SK-N-SH (cell line): ENCODE data around the gene LCP2. TPM values are rescaled to one million over a fixed set of nuclear protein-coding genes. Genes with fewer than 3 reads are reported as not detected.

Experiments used
- CTCF ChIA-PET: fragments of 300-600, 350-600 bp; formaldehyde crosslinking; extraction: SDS; loops from one replicate; lab custom pipeline; 2021; lab: Yijun Ruan, JAX
- POLR2A ChIA-PET: fragments of 350-600 bp; sonication (Branson Sonifier 250); formaldehyde crosslinking; extraction: SDS; loops from one replicate; lab custom pipeline; 2020; ENCODE audit warnings: antibody characterized with exemption, inconsistent platforms; lab: Yijun Ruan, JAX
- DNase-seq: peaks from one replicate; pipeline ENCODE4 v3.0.0; 2012
- H2AFZ ChIP-seq: fragments of 200-600 bp; sonication (generic); 2 replicates; pipeline ENCODE4 v1.8.1; 2016; ENCODE audit warnings: antibody characterized with exemption, mild to moderate bottlenecking, low read depth
- H3F3A ChIP-seq: fragments of 200-600 bp; sonication (generic); replicated peaks from 2 replicates; pipeline ENCODE3; 2016; ENCODE audit warnings: antibody characterized with exemption, mild to moderate bottlenecking; ENCODE audit not compliant: insufficient read depth
- H3K27ac ChIP-seq, 2 experiments: fragments of 200-500 bp in 1 of 2; fragments of 200-600 bp in 1 of 2; sonication (Bioruptor generic) in 1 of 2; sonication (generic), shearing (Covaris generic) in 1 of 2; 2 replicates each; pipeline versions ENCODE4 v1.5.1 to v1.6.1; 2014 to 2016; ENCODE audit warnings: low read depth in 2 of 2, inconsistent platforms in 1 of 2, low read length in 1 of 2, mild to moderate bottlenecking in 1 of 2, mixed read lengths in 1 of 2
- H3K27me3 ChIP-seq: fragments of 200-600 bp; sonication (generic), shearing (Covaris generic); 2 replicates; pipeline ENCODE4 v1.6.1; 2016; ENCODE audit warnings: mixed run types; ENCODE audit not compliant: insufficient read depth
- H3K36me3 ChIP-seq, 2 experiments: fragments of 200-500 bp in 1 of 2; fragments of 200-600 bp in 1 of 2; sonication (Bioruptor generic) in 1 of 2; sonication (generic) in 1 of 2; replicated peaks in 1 of 2; 2 replicates each; pipeline versions ENCODE3 to v1.5.1; 2014 to 2016; ENCODE audit warnings: low read length in 1 of 2, mild to moderate bottlenecking in 1 of 2; ENCODE audit not compliant: insufficient read depth in 2 of 2, control insufficient read depth in 1 of 2
- H3K4me1 ChIP-seq, 2 experiments: fragments of 200-500 bp in 1 of 2; fragments of 200-600 bp in 1 of 2; sonication (Bioruptor generic) in 1 of 2; sonication (generic), shearing (Covaris generic) in 1 of 2; 2 replicates each; pipeline versions ENCODE4 v1.5.1 to v1.6.1; 2014 to 2016; ENCODE audit warnings: low read depth in 1 of 2, low read length in 1 of 2, mixed run types in 1 of 2; ENCODE audit not compliant: insufficient read depth in 2 of 2, control insufficient read depth in 1 of 2
- H3K4me2 ChIP-seq: fragments of 200-600 bp; sonication (generic), shearing (Covaris generic); 2 replicates; pipeline ENCODE4 v1.6.1; 2017; ENCODE audit warnings: mixed run types
- H3K4me3 ChIP-seq, 2 experiments: fragments of 200-500 bp in 1 of 2; fragments of 200-600 bp in 1 of 2; sonication (Bioruptor generic) in 1 of 2; sonication (generic), shearing (Covaris generic) in 1 of 2; 2 replicates each; pipeline versions ENCODE4 v1.5.1 to v1.8.1; 2014 to 2016; ENCODE audit warnings: low read depth in 2 of 2, inconsistent platforms in 1 of 2, low read length in 1 of 2, mild to moderate bottlenecking in 1 of 2, mixed read lengths in 1 of 2, moderate library complexity in 1 of 2
- H3K79me2 ChIP-seq: fragments of 200-600 bp; sonication (generic); 2 replicates; pipeline ENCODE4 v1.8.1; 2017; ENCODE audit warnings: mild to moderate bottlenecking; ENCODE audit not compliant: insufficient read depth
- H3K9ac ChIP-seq: fragments of 200-600 bp; sonication (generic); 2 replicates; pipeline ENCODE4 v1.6.1; 2017; ENCODE audit warnings: mixed run types
- H3K9me2 ChIP-seq: fragments of 200-600 bp; sonication (generic); 2 replicates; pipeline ENCODE4 v1.6.1; 2017; ENCODE audit warnings: mixed run types
- H3K9me3 ChIP-seq: fragments of 200-600 bp; sonication (generic); 2 replicates; pipeline ENCODE4 v1.6.1; 2017; ENCODE audit warnings: mixed run types, mild to moderate bottlenecking, moderate library complexity
- H4K20me1 ChIP-seq: fragments of 200-600 bp; sonication (generic); 2 replicates; pipeline ENCODE4 v1.6.1; 2017; ENCODE audit warnings: mild to moderate bottlenecking, mixed run types; ENCODE audit not compliant: insufficient read depth
- CHD2 ChIP-seq: fragments of 150-350 bp; IDR thresholded peaks from 2 replicates; pipeline ENCODE4 v1.6.1; 2018; ENCODE audit warnings: low read length; ENCODE audit not compliant: partially characterized antibody
- FOSL2 ChIP-seq: IDR thresholded peaks from 2 replicates; pipeline ENCODE4 v1.4.0; 2012; ENCODE audit warnings: low read depth, mild to moderate bottlenecking, moderate library complexity, borderline replicate concordance
- GABPA ChIP-seq: IDR thresholded peaks from 2 replicates; pipeline ENCODE4 v1.4.0; 2012; ENCODE audit warnings: low read depth, mild to moderate bottlenecking
- GATA2 ChIP-seq: sonication (generic); formaldehyde crosslinking; IDR thresholded peaks from 2 replicates; pipeline ENCODE4 v1.5.0; 2020; ENCODE audit warnings: mild to moderate bottlenecking, missing genetic modification reagents
- JUND ChIP-seq: IDR thresholded peaks from 2 replicates; pipeline ENCODE4 v1.4.0; 2012
- MAX ChIP-seq: IDR thresholded peaks from 2 replicates; pipeline ENCODE4 v1.4.0; 2012; ENCODE audit warnings: low read depth
- MEF2A ChIP-seq: IDR thresholded peaks from 2 replicates; pipeline ENCODE4 v1.4.0; 2012; ENCODE audit warnings: low read depth, borderline replicate concordance
- NFIC ChIP-seq: IDR thresholded peaks from 2 replicates; pipeline ENCODE4 v1.4.0; 2012; ENCODE audit warnings: borderline replicate concordance
- POLR2AphosphoS5 ChIP-seq: IDR thresholded peaks from 2 replicates; pipeline ENCODE4 v1.6.1; 2012; ENCODE audit warnings: low read depth, low read length
- RAD21 ChIP-seq: IDR thresholded peaks from 2 replicates; pipeline ENCODE4 v1.6.1; 2012; ENCODE audit warnings: mild to moderate bottlenecking, low read length
- REST ChIP-seq: IDR thresholded peaks from 2 replicates; pipeline ENCODE4 v1.6.1; 2012; ENCODE audit warnings: mild to moderate bottlenecking, low read depth, low read length, moderate library complexity
- RXRA ChIP-seq: IDR thresholded peaks from 2 replicates; pipeline ENCODE4 v1.4.0; 2012; ENCODE audit warnings: low read depth, mild to moderate bottlenecking, borderline replicate concordance
- TAF1 ChIP-seq: IDR thresholded peaks from 2 replicates; pipeline ENCODE4 v1.6.1; 2012; ENCODE audit warnings: low read depth, mild to moderate bottlenecking, low read length, moderate library complexity, borderline replicate concordance
- TEAD4 ChIP-seq: IDR thresholded peaks from 2 replicates; pipeline ENCODE4 v1.4.0; 2012; ENCODE audit warnings: mild to moderate bottlenecking, borderline replicate concordance; ENCODE audit not compliant: insufficient read depth
- USF1 ChIP-seq: IDR thresholded peaks from 2 replicates; pipeline ENCODE4 v1.4.0; 2012; ENCODE audit warnings: low read depth, borderline replicate concordance
- YY1 ChIP-seq: IDR thresholded peaks from 2 replicates; pipeline ENCODE4 v1.4.0; 2012; ENCODE audit warnings: low read depth, mild to moderate bottlenecking
- WGBS: methylation state at CpG from one replicate; pipeline ENCODE4 v1.1.6; 2017; ENCODE audit warnings: low lambda C conversion rate; 5-methylcytosine and 5-hydroxymethylcytosine counted together
- polyA plus RNA-seq, 3 experiments: library from polyadenylated mRNA; depleted of rRNA; stranded (reverse); fragments of >200 nt; gene quantifications; 2 replicates each; pipeline ENCODE4 v1.2.3, GENCODE V29; 2012

LCP2 gene
- polyA plus RNA-seq (2012; rRNA removed): not detected in 2 replicates
- polyA plus RNA-seq (2012; cell fraction: cytosol; rRNA removed): not detected in 2 replicates
- polyA plus RNA-seq (2012; cell fraction: nucleus; rRNA removed): not detected in 2 replicates

- no peak for DNase-seq
- Histone ChIP-seq H3K4me2 (no peak within 1 kb of the TSS), H3K9me2 (no peaks in the 10 kb centered on the region), H3F3A (no peaks in the 10 kb centered on the region), H3K36me3 (no peaks in the 10 kb centered on the region), H3K79me2 (no peaks in the 10 kb centered on the region), H2AFZ (no peak within 1 kb of the TSS), H3K27me3 (peaks cover 3% of the 10 kb centered on the region; the same call in 1 of the 2 replicates), H3K27ac (no peak within 1 kb of the TSS), H4K20me1 (no peaks in the 10 kb centered on the region), H3K4me1 (no peaks in the 10 kb centered on the region), H3K4me3 (no peak within 1 kb of the TSS), H3K9me3 (no peaks in the 10 kb centered on the region), H3K9ac (no peak within 1 kb of the TSS)
- TF ChIP-seq CHD2: no peak
- TF ChIP-seq RAD21: no peak
- TF ChIP-seq YY1: no peak
- no peak for TF ChIP-seq MEF2A
- TF ChIP-seq TEAD4: no peak
- no peak for TF ChIP-seq NFIC
- TF ChIP-seq FOSL2: no peak
- TF ChIP-seq MAX: no peak
- no peak for TF ChIP-seq GATA2 (CRISPR knock-in tag)
- no peak for TF ChIP-seq RXRA
- no peak for TF ChIP-seq TAF1
- TF ChIP-seq REST: no peak
- no peak for TF ChIP-seq USF1
- TF ChIP-seq POLR2AphosphoS5: no peak
- TF ChIP-seq JUND: no peak
- no peak for TF ChIP-seq GABPA
- ChIA-PET POLR2A (no interaction called here), CTCF (interaction anchor here (0.7 kb wide), 1 partner anchor 13 kb away, joined by 3 read pairs; no protein-coding TSS in a partner anchor)
- 48% methylated on average over 9 of the region's 10 CpGs for WGBS
Observed at GRCh38 chr5:170297589-170298462, at the start of gene LCP2. LCP2 (minus strand) TSS chr5:170297777; CDS start chr5:170297611, 166 bp downstream.
